ENCODE results near the gene MAPK8.

DNA sequence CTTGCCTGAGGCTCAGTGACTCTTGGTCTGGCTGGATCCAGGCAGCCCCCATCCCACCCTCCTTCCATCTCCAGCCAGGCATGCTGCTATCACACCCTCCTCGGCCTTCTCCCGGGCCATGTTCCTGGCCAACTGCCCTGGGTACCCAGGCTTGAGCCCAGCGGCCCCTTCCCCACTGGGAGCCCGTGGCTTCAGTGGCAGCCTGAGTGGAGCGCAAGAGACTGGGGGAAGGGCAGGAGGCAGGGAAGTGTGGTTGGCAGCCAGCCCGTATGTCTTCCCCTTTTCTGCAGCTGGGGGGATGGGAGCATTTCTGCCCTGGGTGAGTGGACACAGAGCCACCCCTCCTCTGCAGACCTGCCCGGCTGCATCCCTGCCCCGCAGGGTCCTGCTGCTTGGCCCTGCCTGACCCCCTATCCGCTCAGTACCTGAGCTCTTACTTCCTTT, 149.9 kb downstream of the MAPK8 start:
- TF ChIP-seq POLR2A (IDR thresholded peaks at IDR 0.05; ENCODE audit: low read depth, low read length) (no peak), POLR2AphosphoS5 (IDR thresholded peaks at IDR 0.05; ENCODE audit: low read depth, low read length) (no peak)
